NCI-H82 treated with DMSO at 0.1 percent for 48 hours (cell line): ENCODE data around the gene SPATA31E1.
"Not testable (repeated sequence)": the region's sequence is repeated elsewhere in the genome, so short reads cannot be mapped to it uniquely, and the experiment has no call there.

ENCODE experiments used
- DNase-seq: peaks from one replicate; lab custom pipeline; 2025; ENCODE audit not compliant: unreplicated experiment; lab: John Stamatoyannopoulos, UW

The SPATA31E1 gene

DNA sequence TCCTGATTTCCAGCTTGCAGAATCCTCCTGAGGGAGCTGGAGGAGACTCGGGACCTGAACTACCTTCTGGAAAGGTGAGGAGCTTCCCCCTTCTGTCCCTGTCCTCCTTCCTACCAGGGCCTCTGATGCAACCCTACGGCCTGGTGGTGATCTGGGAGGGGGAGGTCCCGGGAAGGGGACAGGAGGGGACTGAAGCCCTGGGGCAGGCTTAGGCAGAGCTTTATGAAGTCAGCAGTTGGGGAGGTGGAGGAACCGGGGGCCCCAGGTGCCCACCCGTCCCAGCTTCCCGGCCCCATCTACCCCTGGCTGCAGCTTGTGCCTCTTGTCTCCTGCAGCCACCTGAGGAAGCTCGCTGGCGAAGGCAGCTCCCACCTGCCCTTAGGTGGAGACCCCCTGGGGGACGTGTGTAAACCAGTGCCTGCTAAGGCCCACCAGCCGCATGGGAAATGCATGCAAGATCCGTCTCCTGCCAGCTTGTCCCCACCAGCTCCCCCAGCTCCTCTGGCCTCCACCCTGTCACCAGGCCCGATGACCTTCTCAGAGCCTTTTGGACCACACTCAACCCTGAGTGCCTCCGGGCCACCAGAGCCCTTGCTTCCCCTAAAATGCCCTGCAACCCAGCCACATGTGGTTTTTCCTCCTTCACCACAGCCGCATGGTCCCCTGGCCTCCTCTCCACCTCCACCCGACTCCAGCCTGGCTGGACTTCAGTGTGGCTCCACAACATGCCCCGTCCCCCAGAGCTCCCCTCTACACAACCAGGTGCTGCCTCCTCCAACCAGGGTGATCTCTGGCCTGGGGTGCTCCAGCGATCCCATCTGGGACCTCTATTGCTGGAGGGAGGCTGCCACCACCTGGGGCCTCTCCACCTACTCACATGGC is 2.1 kb downstream of the SPATA31E1 start:
- no peak for DNase-seq

DNA sequence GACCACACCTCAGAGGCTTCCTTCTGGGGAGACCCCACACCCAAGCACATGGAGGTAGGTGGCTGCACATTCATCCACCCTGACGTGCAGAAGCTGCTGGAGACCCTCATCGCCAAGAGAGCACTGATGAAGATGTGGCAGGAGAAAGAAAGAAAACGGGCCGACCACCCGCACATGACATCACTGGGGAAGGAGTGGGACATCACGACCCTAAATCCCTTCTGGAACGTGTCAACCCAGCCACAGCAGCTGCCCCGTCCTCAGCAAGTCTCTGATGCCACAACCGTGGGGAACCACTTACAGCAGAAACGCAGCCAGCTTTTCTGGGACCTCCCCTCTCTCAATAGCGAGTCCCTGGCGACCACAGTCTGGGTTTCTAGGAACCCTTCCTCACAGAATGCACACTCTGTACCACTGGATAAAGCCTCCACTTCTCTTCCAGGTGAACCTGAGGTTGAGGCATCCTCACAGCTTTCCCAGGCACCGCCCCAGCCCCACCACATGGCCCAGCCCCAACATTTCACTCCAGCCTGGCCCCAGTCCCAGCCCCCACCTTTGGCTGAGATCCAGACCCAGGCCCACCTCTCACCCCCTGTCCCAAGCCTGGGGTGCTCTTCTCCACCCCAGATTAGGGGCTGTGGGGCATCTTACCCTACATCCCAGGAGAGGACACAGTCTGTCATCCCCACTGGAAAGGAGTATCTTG is 3.0 kb downstream of the SPATA31E1 start:
- DNase-seq = no peak

DNA sequence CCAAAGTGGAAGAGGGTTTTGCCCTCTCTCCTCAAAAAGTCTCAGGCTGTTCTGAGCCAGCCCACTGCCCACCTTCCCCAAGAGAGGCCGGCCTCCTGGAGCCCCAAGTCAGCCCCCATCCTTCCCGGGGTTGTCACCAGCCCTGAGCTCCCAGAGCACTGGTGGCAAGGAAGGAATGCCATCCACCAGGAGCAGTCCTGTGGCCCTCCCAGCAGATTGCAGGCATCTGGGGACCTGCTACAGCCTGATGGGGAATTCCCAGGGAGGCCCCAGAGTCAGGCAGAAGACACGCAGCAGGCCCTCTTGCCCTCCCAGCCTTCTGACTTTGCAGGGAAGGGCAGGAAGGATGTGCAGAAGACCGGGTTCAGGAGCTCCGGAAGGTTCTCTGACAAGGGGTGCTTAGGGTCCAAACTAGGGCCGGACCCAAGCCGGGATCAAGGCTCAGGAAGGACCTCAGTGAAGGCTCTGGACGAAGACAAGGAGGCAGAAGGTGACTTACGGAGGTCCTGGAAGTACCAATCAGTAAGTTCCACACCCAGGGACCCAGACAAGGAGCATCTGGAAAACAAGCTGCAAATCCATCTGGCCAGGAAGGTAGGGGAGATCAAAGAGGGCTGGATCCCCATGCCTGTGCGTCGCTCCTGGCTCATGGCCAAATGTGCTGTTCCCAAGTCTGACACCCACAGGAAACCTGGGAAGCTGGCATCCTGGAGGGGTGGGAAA is 3.7 kb downstream of the SPATA31E1 start:
- DNase-seq = no peak

DNA sequence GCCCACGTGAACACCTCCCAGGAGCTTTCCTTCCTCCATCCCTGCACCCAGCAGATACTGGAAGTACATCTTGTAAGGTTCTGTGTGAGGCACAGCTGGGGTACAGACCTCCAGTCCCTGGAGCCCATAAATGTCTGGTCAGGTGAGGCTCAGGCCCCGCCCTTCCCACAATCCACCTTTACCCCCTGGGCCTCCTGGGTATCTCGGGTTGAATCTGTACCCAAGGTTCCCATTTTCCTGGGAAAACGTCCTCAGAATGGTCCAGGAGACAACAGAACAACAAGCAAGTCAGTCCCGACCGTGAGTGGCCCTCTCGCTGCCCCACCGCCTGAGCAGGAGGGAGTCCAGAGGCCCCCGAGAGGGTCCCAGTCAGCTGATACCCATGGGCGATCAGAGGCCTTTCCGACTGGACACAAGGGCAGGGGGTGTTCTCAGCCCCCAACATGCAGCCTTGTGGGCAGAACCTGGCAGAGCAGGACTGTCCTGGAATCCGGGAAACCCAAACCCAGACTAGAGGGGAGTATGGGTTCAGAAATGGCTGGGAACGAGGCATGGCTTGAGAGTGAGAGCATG is 4.3 kb downstream of the SPATA31E1 start:
- no peak for DNase-seq

GRCh38 chr9:87887661-87888480 is 5.2 kb downstream of the SPATA31E1 start:
- DNase-seq = no peak

GRCh38 chr9:87888501-87888900 is 5.8 kb downstream of the SPATA31E1 start:
- no peak for DNase-seq

GRCh38 chr9:87889065-87889881 is 6.6 kb downstream of the SPATA31E1 start:
- no peak for DNase-seq

DNA sequence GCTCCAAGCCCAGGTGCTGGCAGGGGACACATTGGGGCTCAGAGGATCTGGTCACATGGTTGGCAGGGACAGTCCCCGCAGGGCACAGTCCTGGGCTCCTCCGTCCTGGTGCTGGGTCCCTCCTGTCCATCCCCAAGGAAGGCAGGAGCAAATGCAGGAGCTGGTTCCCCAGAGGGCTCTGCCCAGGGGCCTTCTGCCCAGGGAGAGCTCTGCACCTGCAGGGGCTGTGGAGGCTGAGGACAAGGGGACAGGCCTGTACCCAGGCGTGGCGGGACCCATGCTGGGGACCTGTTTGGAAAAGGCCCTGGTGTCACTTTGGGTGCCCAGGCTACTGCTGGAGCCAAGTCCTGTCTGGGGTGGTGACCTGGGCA is 7.2 kb downstream of the SPATA31E1 start:
- DNase-seq = no peak

GRCh38 chr9:87890837-87891236 is 8.2 kb downstream of the SPATA31E1 start:
- no peak for DNase-seq

DNA sequence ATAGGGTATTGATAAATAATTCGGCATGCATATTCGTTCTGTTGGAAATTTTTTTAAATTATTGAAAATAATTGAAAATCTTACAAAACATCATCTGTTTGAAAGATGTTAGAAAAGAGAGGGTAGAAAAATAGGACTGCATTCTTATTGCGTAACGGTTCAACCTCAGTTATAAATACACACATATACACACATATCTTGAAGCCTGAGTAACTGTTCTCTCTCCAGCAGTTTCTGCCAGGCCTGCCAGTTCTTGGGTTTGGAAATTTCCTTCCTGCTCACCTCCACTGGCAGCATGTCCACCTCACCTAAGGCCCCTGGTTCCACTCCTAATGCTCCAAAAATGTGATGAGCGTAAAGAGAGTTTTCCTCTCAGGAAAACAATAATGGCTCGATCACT is 9.1 kb downstream of the SPATA31E1 start:
- no peak for DNase-seq

- DNase-seq = no peak
Measured at GRCh38 chr9:87892956-87893355, 10.3 kb downstream of the SPATA31E1 start.

DNA sequence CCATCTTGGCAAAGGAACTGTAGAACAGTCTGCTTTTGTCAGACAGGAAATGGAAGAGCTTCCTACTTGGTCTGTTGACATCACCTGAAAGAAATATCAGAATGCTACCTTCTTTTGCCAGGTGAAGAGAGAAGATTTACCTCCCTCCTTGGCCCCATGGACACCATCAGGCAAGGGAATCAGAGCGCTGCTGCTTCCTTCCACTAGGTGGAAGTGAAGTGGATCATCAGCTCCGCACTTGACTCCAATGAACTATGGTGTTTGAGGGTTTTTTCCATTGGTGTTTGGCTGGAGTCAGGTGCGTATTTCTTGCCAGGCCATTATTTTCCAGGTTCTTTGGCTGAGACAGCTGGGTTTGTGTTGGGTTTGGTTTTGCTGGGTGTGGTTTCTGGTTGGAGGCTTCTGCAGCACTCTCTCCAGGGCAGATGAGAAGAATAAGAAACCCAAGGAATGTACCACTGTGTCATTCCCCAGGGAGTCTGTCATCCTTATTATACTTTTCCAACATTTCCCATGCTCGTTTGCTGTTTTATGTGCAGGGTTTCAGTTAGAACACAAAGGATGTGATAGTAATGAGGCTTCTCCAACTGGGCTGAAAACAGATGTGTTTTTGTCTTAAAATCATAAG is 12.4 kb downstream of the SPATA31E1 start:
- DNase-seq = no peak

DNA sequence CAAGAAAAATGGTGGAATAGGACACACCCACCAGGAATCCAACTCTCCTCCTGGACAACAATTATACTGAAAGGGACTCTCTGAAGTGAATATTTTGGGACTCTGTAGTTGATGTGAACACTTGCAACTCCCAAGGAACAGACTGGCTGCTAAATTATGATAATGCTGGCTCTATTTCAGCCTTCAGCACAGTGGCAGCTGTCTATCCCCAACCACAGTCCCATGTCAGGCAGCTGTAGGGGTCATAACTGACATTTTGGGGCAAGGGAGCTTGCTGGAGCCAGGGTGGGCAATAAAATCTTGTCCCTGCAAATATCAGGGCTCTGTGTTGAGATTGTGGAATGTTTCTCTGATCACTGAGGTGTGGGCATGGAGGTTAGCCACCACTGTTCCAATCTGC is 14.2 kb downstream of the SPATA31E1 start:
- no peak for DNase-seq

DNA sequence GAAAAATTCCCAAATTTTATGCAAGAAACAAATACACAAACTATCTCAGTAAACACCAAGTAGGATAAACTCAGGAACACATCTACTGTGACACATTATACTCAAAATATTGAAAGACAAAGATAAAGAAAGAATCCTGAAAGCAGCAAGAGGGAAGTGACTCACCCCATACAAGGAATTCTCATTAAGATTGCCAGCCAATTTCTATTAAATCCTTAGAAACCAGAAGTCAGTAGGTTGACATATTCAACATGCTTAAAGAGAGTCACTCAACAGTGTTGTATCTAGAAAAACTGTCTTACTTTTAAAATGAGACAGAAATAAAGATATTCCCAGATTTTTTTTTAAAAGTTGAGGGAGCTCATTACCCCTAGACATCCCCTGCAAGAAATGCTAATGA is 15.5 kb downstream of the SPATA31E1 start:
- DNase-seq = no peak

DNA sequence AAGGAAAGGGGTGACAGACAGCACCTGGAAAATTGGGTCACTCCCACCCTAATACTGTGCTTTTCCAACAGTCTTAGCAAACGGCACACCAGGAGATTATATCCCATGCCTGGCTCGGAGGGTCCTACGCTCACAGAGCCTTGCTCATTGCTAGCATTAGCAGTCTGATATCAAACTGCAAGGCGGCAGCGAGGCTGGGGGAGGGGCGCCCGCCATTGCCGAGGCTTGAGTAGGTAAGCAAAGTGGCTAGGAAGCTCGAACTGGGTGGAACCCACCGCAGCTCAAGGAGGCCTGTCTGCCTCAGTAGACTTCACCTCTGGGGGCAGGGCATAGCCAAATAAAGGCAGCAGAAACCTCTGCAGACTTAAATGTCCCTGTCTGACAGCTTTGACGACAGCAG is 19.7 kb downstream of the SPATA31E1 start:
- not testable (repeated sequence) for DNase-seq

- DNase-seq = no peak
Measured at GRCh38 chr9:87909310-87910041, 26.8 kb downstream of the SPATA31E1 start.

DNA sequence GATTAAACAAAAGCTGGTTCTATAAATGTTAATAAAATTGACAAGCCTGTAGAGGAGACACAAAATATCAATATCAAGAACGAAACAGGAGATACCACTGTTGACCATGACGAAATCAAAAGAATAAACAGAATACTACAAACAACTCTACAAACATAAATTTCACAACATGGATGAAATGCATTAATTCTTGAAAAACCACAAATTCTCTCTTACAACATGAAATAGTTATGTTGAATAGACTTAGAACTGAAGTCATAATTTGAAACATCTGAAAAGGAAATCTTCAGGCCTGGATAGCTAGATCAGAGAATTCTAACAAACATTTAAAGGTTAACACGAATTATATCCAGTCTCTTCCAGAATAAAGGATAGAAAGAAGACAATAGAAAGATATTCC is 28.1 kb downstream of the SPATA31E1 start:
- no peak for DNase-seq

DNA sequence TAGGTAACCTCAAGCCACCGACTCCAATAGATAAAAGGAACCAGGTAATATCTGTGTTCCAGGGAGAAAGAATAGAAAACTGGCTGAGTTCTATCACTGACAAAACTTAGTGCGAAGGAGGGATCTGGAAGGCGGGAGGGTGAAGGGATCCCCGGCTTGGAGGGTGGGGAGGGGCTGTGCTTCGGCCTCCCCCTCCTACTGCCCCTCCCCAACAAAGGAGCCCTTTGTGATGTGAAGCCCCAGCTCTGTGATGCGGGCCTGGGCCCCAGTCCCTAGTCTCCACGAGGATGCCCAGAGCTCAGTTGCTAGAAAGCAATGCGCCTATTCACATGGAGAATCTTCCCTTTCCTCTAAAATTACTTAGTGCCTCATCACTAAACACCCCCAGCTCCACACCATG is 35.0 kb downstream of the SPATA31E1 start, which contains the start of gene SPATA31C1:
TSS of gene SPATA31C1 (plus strand) at position 301 of the 400 bp plus-strand sequence.
- DNase-seq = not testable (repeated sequence)
